Tibial artery (tissue), 4 donors: ENCODE results near the gene LBP.

Experiments used
- DNase-seq, 2 donors: peaks; one replicate each; pipeline ENCODE4 v3.0.0-alpha.2; 2019
- H3K27ac ChIP-seq, 2 donors: fragments of 200-600 bp; sonication (generic) in 1 of 2; 1 replicate in 1 of 2; 2 replicates in 1 of 2; pipeline ENCODE4 v1.5.1; 2018 to 2019; ENCODE audit warnings: mild to moderate bottlenecking in 1 of 2
- H3K27me3 ChIP-seq, 2 donors: fragments of 200-600 bp; sonication (generic) in 1 of 2; one replicate each; pipeline versions ENCODE4 v1.5.1 to v1.6.0; 2016 to 2019
- H3K36me3 ChIP-seq, 3 donors: fragments of 200-600 bp; sonication (generic) in 2 of 3; one replicate each; pipeline ENCODE4 v1.5.1; 2016 to 2019; ENCODE audit warnings: mild to moderate bottlenecking in 2 of 3
- H3K4me1 ChIP-seq, 4 donors: fragments of 200-600 bp; sonication (generic) in 2 of 4; 1 replicate in 3 of 4; 2 replicates in 1 of 4; pipeline ENCODE4 v1.5.1; 2016 to 2019
- H3K4me3 ChIP-seq, 2 donors: fragments of 200-600 bp; sonication (generic) in 1 of 2; 1 replicate in 1 of 2; 2 replicates in 1 of 2; pipeline ENCODE4 v1.5.1; 2018 to 2019; ENCODE audit warnings: mild to moderate bottlenecking in 2 of 2
- H3K9me3 ChIP-seq, 3 donors: fragments of 200-600 bp; sonication (generic) in 1 of 3; one replicate each; pipeline ENCODE4 v1.5.1; 2016 to 2019
- CTCF ChIP-seq, 2 experiments: fragments of 200-600 bp in 1 of 2; fragments of 450-650 bp in 1 of 2; IDR thresholded peaks; one replicate each; pipeline ENCODE4 v1.5.1; 2017 to 2019; ENCODE audit warnings: antibody characterized with exemption in 2 of 2, mild to moderate bottlenecking in 1 of 2, moderate library complexity in 1 of 2
- intact Hi-C: fragments of 100-400 bp; cut with DNase I; formaldehyde crosslinking; loops from one replicate; pipeline ENCODE4 v1.15.0; 2023; ENCODE audit warnings: low total_unique reads

The LBP gene, protein sequence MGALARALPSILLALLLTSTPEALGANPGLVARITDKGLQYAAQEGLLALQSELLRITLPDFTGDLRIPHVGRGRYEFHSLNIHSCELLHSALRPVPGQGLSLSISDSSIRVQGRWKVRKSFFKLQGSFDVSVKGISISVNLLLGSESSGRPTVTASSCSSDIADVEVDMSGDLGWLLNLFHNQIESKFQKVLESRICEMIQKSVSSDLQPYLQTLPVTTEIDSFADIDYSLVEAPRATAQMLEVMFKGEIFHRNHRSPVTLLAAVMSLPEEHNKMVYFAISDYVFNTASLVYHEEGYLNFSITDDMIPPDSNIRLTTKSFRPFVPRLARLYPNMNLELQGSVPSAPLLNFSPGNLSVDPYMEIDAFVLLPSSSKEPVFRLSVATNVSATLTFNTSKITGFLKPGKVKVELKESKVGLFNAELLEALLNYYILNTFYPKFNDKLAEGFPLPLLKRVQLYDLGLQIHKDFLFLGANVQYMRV

DNA sequence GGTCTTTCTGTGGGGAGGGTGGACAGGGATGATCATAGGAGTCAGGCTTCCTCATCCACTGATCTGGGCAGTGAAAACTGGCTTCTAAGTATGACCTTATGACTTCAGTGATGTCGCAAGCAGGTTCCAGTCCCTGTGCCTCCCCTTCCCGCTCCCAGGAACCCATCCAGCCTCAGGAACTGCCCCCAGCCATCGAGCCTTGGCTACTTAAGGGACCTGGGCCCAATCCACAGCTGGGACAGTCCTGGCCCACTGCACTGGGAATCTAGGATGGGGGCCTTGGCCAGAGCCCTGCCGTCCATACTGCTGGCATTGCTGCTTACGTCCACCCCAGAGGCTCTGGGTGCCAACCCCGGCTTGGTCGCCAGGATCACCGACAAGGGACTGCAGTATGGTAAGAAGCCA, at the start of gene LBP:
Gene LBP (plus strand): TSS at position 236 of the 405 bp plus-strand sequence. CDS start 35 bp downstream, at position 271.
- no peaks in the 10 kb centered on the region for H3K9me3 ChIP-seq
- peaks cover 0 to 12% (median 0%) of the 10 kb centered on the region in 4 donors for H3K4me1 ChIP-seq
- no peak within 1 kb of the TSS for H3K4me3 ChIP-seq
- peak in 1 of 2 donors; percentile 35 for DNase-seq
- no peak within 1 kb of the TSS for H3K27ac ChIP-seq
- intact Hi-C loops: no loop called here
- peaks cover 0 to 5% of the 10 kb centered on the region in 2 donors for H3K27me3 ChIP-seq
- H3K36me3 ChIP-seq: no peaks in the 10 kb centered on the region
- no peak for TF ChIP-seq CTCF (IDR thresholded peaks at IDR 0.05)

- Histone ChIP-seq H3K36me3 (no peaks in the 10 kb centered on the region), H3K4me3 (no peak overlapping the region), H3K4me1 (peaks cover 0 to 17% (median 13%) of the 10 kb centered on the region in 4 donors), H3K27me3 (peaks cover 0 to 5% of the 10 kb centered on the region in 2 donors), H3K27ac (peak overlapping the region; percentile 83 to 84), H3K9me3 (no peaks in the 10 kb centered on the region)
- intact Hi-C loops: loop anchor here (10.0 kb wide), 1 partner anchor 53 kb away; no protein-coding TSS in a partner anchor
- no peak for DNase-seq
- no peak for TF ChIP-seq CTCF (IDR thresholded peaks at IDR 0.05)
Measured at GRCh38 chr20:38297916-38298674, 48.2 kb upstream of the LBP start.

DNA sequence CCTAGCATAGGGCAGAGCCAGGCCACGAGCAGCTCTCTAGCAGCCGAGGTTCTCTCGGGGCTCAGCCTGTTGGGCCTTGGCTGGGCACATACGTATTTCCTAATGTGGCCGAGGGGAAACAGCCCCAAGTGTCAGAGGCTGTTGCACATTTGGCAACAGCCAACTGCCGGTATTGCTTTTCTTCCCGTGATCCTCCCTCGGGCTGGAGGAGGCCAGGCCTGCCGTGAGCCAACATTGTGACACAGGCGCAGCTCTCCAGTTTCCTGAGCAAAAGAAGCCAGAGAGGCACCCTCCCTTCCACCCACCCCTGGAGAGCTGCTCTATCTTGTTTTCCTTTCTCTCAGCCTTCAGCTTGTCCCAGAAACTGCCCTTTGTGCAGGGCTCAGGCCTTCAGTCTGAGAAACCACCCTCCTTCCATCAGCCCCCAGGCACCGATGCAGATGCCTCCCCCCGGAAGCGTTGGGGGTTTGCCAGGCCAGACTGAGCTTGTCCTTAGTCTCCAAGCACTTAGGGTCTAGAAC, 47.5 kb upstream of the LBP start:
- peak; percentile 92 to 97 for DNase-seq
- Histone ChIP-seq H3K27ac (peak overlapping the region; percentile 83 to 84), H3K4me1 (peaks cover 0 to 17% (median 13%) of the 10 kb centered on the region in 4 donors), H3K9me3 (no peaks in the 10 kb centered on the region), H3K27me3 (peaks cover 0 to 6% of the 10 kb centered on the region in 2 donors), H3K36me3 (no peaks in the 10 kb centered on the region), H3K4me3 (no peak overlapping the region)
- intact Hi-C loops: loop anchor here (10.0 kb wide), 1 partner anchor 54 kb away; no protein-coding TSS in a partner anchor
- no peak for TF ChIP-seq CTCF (IDR thresholded peaks at IDR 0.05)

- TF ChIP-seq CTCF (IDR thresholded peaks at IDR 0.05): no peak
Measured at GRCh38 chr20:38299963-38300362, 46.3 kb upstream of the LBP start.

GRCh38 chr20:38300438-38300837, 45.8 kb upstream of the LBP start:
- no peak for TF ChIP-seq CTCF (IDR thresholded peaks at IDR 0.05)
- Histone ChIP-seq H3K4me3 (no peak overlapping the region), H3K27me3 (peaks cover 0 to 21% of the 10 kb centered on the region in 2 donors), H3K27ac (peak overlapping the region in 1 of 2 donors; percentile 84), H3K36me3 (no peaks in the 10 kb centered on the region), H3K4me1 (peaks cover 0 to 17% (median 13%) of the 10 kb centered on the region in 4 donors), H3K9me3 (no peaks in the 10 kb centered on the region)
- intact Hi-C loops: no loop called here
- DNase-seq: no peak

More at GRCh38 chr20:38299963-38300362, 46.3 kb upstream of the LBP start:
- no peaks in the 10 kb centered on the region for H3K9me3 ChIP-seq
- H3K4me1 ChIP-seq: peaks cover 0 to 17% (median 13%) of the 10 kb centered on the region in 4 donors
- intact Hi-C loops: loop anchor here (10.0 kb wide), 1 partner anchor 55 kb away; no protein-coding TSS in a partner anchor
- H3K4me3 ChIP-seq: no peak overlapping the region
- peak overlapping the region; percentile 83 to 84 for H3K27ac ChIP-seq
- no peak for DNase-seq
- H3K27me3 ChIP-seq: peaks cover 0 to 18% of the 10 kb centered on the region in 2 donors
- H3K36me3 ChIP-seq: no peaks in the 10 kb centered on the region
